NCI-H524 treated with DMSO at 0.1 percent for 48 hours (cell line): ENCODE data around the gene TINAGL1.
A peak's percentile ranks its signal among the peaks of the same experiment; 100 is the strongest.

ENCODE experiments used
- DNase-seq: peaks from one replicate; lab custom pipeline; 2025; lab: John Stamatoyannopoulos, UW

TINAGL1 gene

GRCh38 chr1:31576201-31576669 lies at the start of gene TINAGL1:
TINAGL1 (plus strand) TSS chr1:31576515; CDS start chr1:31577149, 634 bp downstream.
- no peak for DNase-seq

GRCh38 chr1:31529999-31530684 lies 46.2 kb upstream of the TINAGL1 start:
- DNase-seq = no peak

GRCh38 chr1:31531177-31531999 lies 44.9 kb upstream of the TINAGL1 start:
- no peak for DNase-seq

GRCh38 chr1:31532173-31532572 lies 44.1 kb upstream of the TINAGL1 start:
- DNase-seq = no peak

GRCh38 chr1:31535561-31535960 lies 40.8 kb upstream of the TINAGL1 start:
- DNase-seq = no peak

GRCh38 chr1:31539329-31539728 lies 37.0 kb upstream of the TINAGL1 start:
- DNase-seq = no peak

GRCh38 chr1:31541194-31541593 lies 35.1 kb upstream of the TINAGL1 start:
- no peak for DNase-seq

GRCh38 chr1:31545927-31546540 lies 30.3 kb upstream of the TINAGL1 start:
- DNase-seq = no peak

GRCh38 chr1:31548534-31548906 lies 27.8 kb upstream of the TINAGL1 start:
- no peak for DNase-seq

- peak; percentile 20 for DNase-seq
Measured at GRCh38 chr1:31548907-31549808, 27.2 kb upstream of the TINAGL1 start.

- no peak for DNase-seq
Measured at GRCh38 chr1:31549809-31550620, 26.3 kb upstream of the TINAGL1 start.

- DNase-seq = no peak
Measured at GRCh38 chr1:31551208-31551607, 25.1 kb upstream of the TINAGL1 start.

- no peak for DNase-seq
Measured at GRCh38 chr1:31552489-31552888, 23.8 kb upstream of the TINAGL1 start.

GRCh38 chr1:31556481-31557006 lies 19.8 kb upstream of the TINAGL1 start:
- no peak for DNase-seq

GRCh38 chr1:31559715-31560114 lies 16.6 kb upstream of the TINAGL1 start:
- DNase-seq = no peak

- DNase-seq = no peak
Measured at GRCh38 chr1:31560394-31560793, 15.9 kb upstream of the TINAGL1 start.

- no peak for DNase-seq
Measured at GRCh38 chr1:31562707-31563360, 13.5 kb upstream of the TINAGL1 start.

GRCh38 chr1:31564606-31564989 lies 11.7 kb upstream of the TINAGL1 start:
- DNase-seq = no peak

GRCh38 chr1:31567956-31568570 lies 8.3 kb upstream of the TINAGL1 start:
- no peak for DNase-seq
